Osteocyte (in vitro differentiated cells): ENCODE data around the gene TADA2A. TPM values are rescaled to one million over a fixed set of nuclear protein-coding genes. Genes with fewer than 3 reads are reported as not detected.
A peak's percentile ranks its signal among the peaks of the same experiment; 100 is the strongest.
"Not testable (repeated sequence)": the region's sequence is repeated elsewhere in the genome, so short reads cannot be mapped to it uniquely, and the experiment has no call there.

Experiments used
- DNase-seq: peaks from one replicate; pipeline ENCODE4 v3.0.0; 2021; ENCODE audit warnings: mixed read lengths; ENCODE audit not compliant: unreplicated experiment; ENCODE audit errors: extremely low spot score
- H3K27ac Mint-ChIP-seq: one replicate; pipeline ENCODE4 v1.8.0; 2021; ENCODE audit warnings: mild to moderate bottlenecking, mixed read lengths; ENCODE audit not compliant: unreplicated experiment
- H3K27me3 Mint-ChIP-seq: one replicate; pipeline ENCODE4 v1.8.0; 2021; ENCODE audit warnings: mixed read lengths; ENCODE audit not compliant: unreplicated experiment
- H3K36me3 Mint-ChIP-seq: one replicate; pipeline ENCODE4 v1.8.0; 2021; ENCODE audit warnings: mixed read lengths; ENCODE audit not compliant: unreplicated experiment
- H3K4me1 Mint-ChIP-seq: one replicate; pipeline ENCODE4 v1.8.0; 2021; ENCODE audit warnings: mixed read lengths; ENCODE audit not compliant: unreplicated experiment
- H3K4me3 Mint-ChIP-seq: one replicate; pipeline ENCODE4 v1.8.0; 2021; ENCODE audit warnings: mild to moderate bottlenecking, moderate library complexity, mixed read lengths; ENCODE audit not compliant: unreplicated experiment
- H3K9me3 Mint-ChIP-seq: one replicate; pipeline ENCODE4 v1.8.0; 2021; ENCODE audit warnings: mixed read lengths; ENCODE audit not compliant: unreplicated experiment
- CTCF ChIP-seq: fragments of 200-600 bp; sonication (generic); IDR thresholded peaks from 2 replicates; pipeline ENCODE4 v1.5.0; 2021; ENCODE audit warnings: antibody characterized with exemption, mild to moderate bottlenecking, moderate library complexity
- total RNA-seq: library from RNA; stranded (reverse); gene quantifications from 2 replicates; pipeline ENCODE4 v1.2.1, GENCODE V29; 2021

The TADA2A gene
- total RNA-seq, 1 donor from 2014 or later = 20.4 TPM

GRCh38 chr17:37429453-37429852 lies 22.8 kb downstream of the TADA2A start:
- Mint-ChIP-seq H3K9me3 (no peaks in the 10 kb centered on the region), H3K4me1 (peaks cover 7% of the 10 kb centered on the region), H3K4me3 (no peak overlapping the region), H3K27me3 (no peaks in the 10 kb centered on the region), H3K36me3 (peaks cover 35% of the 10 kb centered on the region), H3K27ac (peak overlapping the region; percentile 35)
- no peak for DNase-seq
- TF ChIP-seq CTCF = no peak

- DNase-seq = no peak
- Mint-ChIP-seq H3K9me3 (no peaks in the 10 kb centered on the region), H3K4me1 (peaks cover 7% of the 10 kb centered on the region), H3K36me3 (peaks cover 35% of the 10 kb centered on the region), H3K4me3 (no peak overlapping the region), H3K27me3 (no peaks in the 10 kb centered on the region), H3K27ac (peak overlapping the region; percentile 35)
- TF ChIP-seq CTCF = no peak
Observed at GRCh38 chr17:37430051-37430627, 23.5 kb downstream of the TADA2A start.

- TF ChIP-seq CTCF = no peak
- H3K27ac Mint-ChIP-seq = no peak overlapping the region
- H3K4me3 Mint-ChIP-seq = no peak overlapping the region
- no peak for DNase-seq
- no peaks in the 10 kb centered on the region for H3K9me3 Mint-ChIP-seq
- peaks cover 7% of the 10 kb centered on the region for H3K4me1 Mint-ChIP-seq
- H3K36me3 Mint-ChIP-seq = peaks cover 34% of the 10 kb centered on the region
- H3K27me3 Mint-ChIP-seq = no peaks in the 10 kb centered on the region
Observed at GRCh38 chr17:37432671-37433070, 26.0 kb downstream of the TADA2A start.

- no peaks in the 10 kb centered on the region for H3K27me3 Mint-ChIP-seq
- no peaks in the 10 kb centered on the region for H3K9me3 Mint-ChIP-seq
- H3K4me1 Mint-ChIP-seq = no peaks in the 10 kb centered on the region
- peaks cover 45% of the 10 kb centered on the region for H3K36me3 Mint-ChIP-seq
- H3K4me3 Mint-ChIP-seq = no peak overlapping the region
- DNase-seq = no peak
- H3K27ac Mint-ChIP-seq = no peak overlapping the region
- peak; percentile 33 for TF ChIP-seq CTCF
Observed at GRCh38 chr17:37438141-37438540, 31.5 kb downstream of the TADA2A start.

GRCh38 chr17:37440424-37440823 lies 33.7 kb downstream of the TADA2A start:
- Mint-ChIP-seq H3K27ac (no peak overlapping the region), H3K27me3 (no peaks in the 10 kb centered on the region), H3K36me3 (peaks cover 43% of the 10 kb centered on the region), H3K4me3 (no peak overlapping the region), H3K4me1 (no peaks in the 10 kb centered on the region), H3K9me3 (no peaks in the 10 kb centered on the region)
- TF ChIP-seq CTCF = no peak
- no peak for DNase-seq

- not testable (repeated sequence) for H3K27me3 Mint-ChIP-seq, H3K4me3 Mint-ChIP-seq, DNase-seq, H3K9me3 Mint-ChIP-seq, H3K27ac Mint-ChIP-seq, H3K4me1 Mint-ChIP-seq
- peaks cover 43% of the 10 kb centered on the region for H3K36me3 Mint-ChIP-seq
Observed at GRCh38 chr17:37441369-37442014, 34.8 kb downstream of the TADA2A start.
